GM12878 (cell line): ENCODE data around the gene SYT8. TPM values are rescaled to one million over a fixed set of nuclear protein-coding genes. Genes with fewer than 3 reads are reported as not detected.

ENCODE experiments used
- ATAC-seq: fragments of 200-7000 bp; cut with Tn5 transposase; 3 replicates; pipeline ENCODE4 v1.9.1; 2020; ENCODE audit warnings: mild to moderate bottlenecking, moderate library complexity
- BruUV-seq: library from RNA; stranded (reverse); fragments of 400-500 nt; replicated peaks from 2 replicates; lab custom pipeline; 2021; lab: Mats Ljungman, UMichigan
- CTCF ChIA-PET: fragments of 300-600 bp; sonication (Branson Sonifier 250); formaldehyde crosslinking; extraction: SDS; loops from one replicate; lab custom pipeline; 2021; ENCODE audit warnings: inconsistent platforms; lab: Yijun Ruan, JAX
- POLR2A ChIA-PET: fragments of 350-600 bp; formaldehyde crosslinking; extraction: SDS; loops from one replicate; lab custom pipeline; 2021; ENCODE audit warnings: inconsistent platforms; lab: Charles Lee
- RAD21 ChIA-PET: fragments of 300-600 bp; sonication (Branson Sonifier 250); formaldehyde crosslinking; loops from one replicate; lab custom pipeline; 2023; ENCODE audit warnings: antibody characterized with exemption; ENCODE audit not compliant: unreplicated experiment; lab: Charles Lee
- SMC1A ChIA-PET: fragments of 300-600 bp; sonication (Branson Sonifier 250); formaldehyde crosslinking; loops from one replicate; lab custom pipeline; 2023; ENCODE audit not compliant: unreplicated experiment, uncharacterized antibody; lab: Charles Lee
- DNase-seq: peaks from one replicate; pipeline ENCODE4 v3.0.0-alpha.2; 2011; ENCODE audit warnings: low read depth, low spot score
- FAIRE-seq: peaks from 3 replicates; lab custom pipeline; 2011; peaks lifted over from hg19 to GRCh38; lab: Jason Lieb, UNC
- H2AFZ ChIP-seq: 2 replicates; pipeline ENCODE4 v1.6.0; 2011; ENCODE audit warnings: low read depth, low read length, control low read depth; ENCODE audit not compliant: control insufficient read depth
- H3K27ac ChIP-seq: 2 replicates; pipeline ENCODE4 v1.5.1; 2011; ENCODE audit warnings: control low read depth; ENCODE audit not compliant: control insufficient read depth, insufficient read depth
- H3K27me3 ChIP-seq, 2 experiments: replicated peaks in 1 of 2; 2 replicates each; pipeline versions ENCODE4 v1.6.0 to v1.6.1; 2011; ENCODE audit warnings: low read length in 1 of 2; ENCODE audit not compliant: control insufficient read depth in 2 of 2, insufficient read depth in 2 of 2
- H3K36me3 ChIP-seq, 2 experiments: 2 replicates each; pipeline ENCODE4 v1.5.1; 2011; ENCODE audit warnings: low read length in 1 of 2; ENCODE audit not compliant: control insufficient read depth in 2 of 2, insufficient read depth in 2 of 2
- H3K4me1 ChIP-seq: 2 replicates; pipeline ENCODE4 v1.6.1; 2011; ENCODE audit warnings: mild to moderate bottlenecking, low read length, moderate library complexity, mixed read lengths; ENCODE audit not compliant: control insufficient read depth, insufficient read depth
- H3K4me2 ChIP-seq: 2 replicates; pipeline ENCODE4 v1.6.0; 2011; ENCODE audit warnings: control low read depth; ENCODE audit not compliant: control insufficient read depth, insufficient read depth
- H3K4me3 ChIP-seq: fragments of 200-600 bp; sonication (generic); 2 replicates; pipeline ENCODE4 v1.5.1; 2016
- H3K79me2 ChIP-seq: 2 replicates; pipeline ENCODE4 v1.6.0; 2011; ENCODE audit warnings: low read length; ENCODE audit not compliant: control insufficient read depth, insufficient read depth
- H3K9ac ChIP-seq: 2 replicates; pipeline ENCODE4 v1.8.0; 2011; ENCODE audit warnings: low read length, control low read depth, mixed read lengths; ENCODE audit not compliant: control insufficient read depth, insufficient read depth
- H3K9me3 ChIP-seq: replicated peaks from 3 replicates; pipeline ENCODE4 v1.5.1; 2011; ENCODE audit warnings: mild to moderate bottlenecking, low read length; ENCODE audit not compliant: control insufficient read depth, insufficient read depth
- H4K20me1 ChIP-seq: 2 replicates; pipeline ENCODE4 v1.6.0; 2011; ENCODE audit not compliant: control insufficient read depth, insufficient read depth
- ATF3 ChIP-seq: IDR thresholded peaks from 2 replicates; pipeline ENCODE4 v1.6.1; 2011; ENCODE audit warnings: low read depth, mild to moderate bottlenecking, low read length, moderate library complexity, borderline replicate concordance; ENCODE audit errors: extremely low read depth
- ATF7 ChIP-seq: fragments of 450-650 bp; IDR thresholded peaks from 2 replicates; pipeline ENCODE4 v1.6.1; 2016; ENCODE audit warnings: low read depth, mild to moderate bottlenecking
- EZH2 ChIP-seq: IDR thresholded peaks from 2 replicates; pipeline ENCODE4 v1.6.1; 2012; ENCODE audit warnings: low read depth, mild to moderate bottlenecking, control low read depth, inconsistent platforms, low read length, borderline replicate concordance; ENCODE audit not compliant: control insufficient read depth
- NFIC ChIP-seq: IDR thresholded peaks from 2 replicates; pipeline ENCODE4 v1.6.1; 2012; ENCODE audit warnings: low read depth, mild to moderate bottlenecking, inconsistent platforms, low read length, moderate library complexity
- PML ChIP-seq: IDR thresholded peaks from 2 replicates; pipeline ENCODE4 v1.6.1; 2012; ENCODE audit warnings: low read length, inconsistent platforms
- POU2F2 ChIP-seq: IDR thresholded peaks from 3 replicates; pipeline ENCODE4 v1.6.1; 2011; ENCODE audit warnings: low read depth, mild to moderate bottlenecking, low read length, borderline replicate concordance
- SPI1 ChIP-seq: IDR thresholded peaks from 2 replicates; pipeline ENCODE4 v1.6.1; 2011; ENCODE audit warnings: low read depth, mild to moderate bottlenecking, low read length, moderate library complexity, borderline replicate concordance; ENCODE audit not compliant: insufficient read depth
- TARDBP ChIP-seq: IDR thresholded peaks from 2 replicates; pipeline ENCODE4 v1.6.1; 2016; ENCODE audit warnings: borderline replicate concordance
- ZBED1 ChIP-seq: IDR thresholded peaks from 2 replicates; pipeline ENCODE4 v1.6.1; 2016; ENCODE audit warnings: borderline replicate concordance
- WGBS: methylation state at CpG from one replicate; pipeline ENCODE4 v1.1.6; 2016; ENCODE audit warnings: low lambda C conversion rate; ENCODE audit not compliant: insufficient replicate concordance, insufficient coverage; ENCODE audit errors: missing lambda C conversion rate; 5-methylcytosine and 5-hydroxymethylcytosine counted together
- in situ Hi-C: fragments of 300-500 bp; cut with MboI; formaldehyde crosslinking; loops from 9 replicates; pipeline ENCODE4 v1.14.3; 2018; ENCODE audit warnings: mixed read lengths
- intact Hi-C: fragments of 100-400 bp; cut with micrococcal nuclease; formaldehyde crosslinking; loops from one replicate; pipeline ENCODE4 v1.14.2; 2022; ENCODE audit not compliant: unreplicated experiment
- polyA plus RNA-seq, 11 experiments: library from polyadenylated mRNA; depleted of rRNA in 4 of 11; unstranded in 6 of 11; stranded (reverse) in 5 of 11; fragments of >200 nt; fragmentation: Nextera tagmentation in 4 of 11; fragmentation: Illumina TruSeq in 1 of 11; extraction: Ambion mirVana in 4 of 11; extraction: Trizol in 1 of 11; gene quantifications; 1 replicate in 1 of 11; 2 replicates in 10 of 11; pipeline versions ENCODE4 v1.2.1 to v1.2.3, GENCODE V29; 2011 to 2016; ENCODE audit warnings: inconsistent platforms in 2 of 11, missing spikeins in 2 of 11, low read depth in 1 of 11
- total RNA-seq, 4 experiments: library from RNA; depleted of rRNA in 3 of 4; stranded (reverse); fragments of >200 nt in 3 of 4; fragmentation: Illumina TruSeq in 1 of 4; extraction: Trizol in 1 of 4; gene quantifications; 2 replicates each; pipeline versions ENCODE4 v1.2.1 to v1.2.3, GENCODE V29; 2013 to 2021
- TF ChIP-seq, protein P1 (sequence below): fragments of 450-650 bp; IDR thresholded peaks from 2 replicates; pipeline ENCODE4 v1.6.1; 2017; ENCODE audit warnings: low read depth, mild to moderate bottlenecking, moderate library complexity
- TF ChIP-seq, protein P2 (sequence below): fragments of 450-650 bp; IDR thresholded peaks from 2 replicates; pipeline ENCODE4 v1.6.1; 2017; ENCODE audit warnings: mild to moderate bottlenecking, moderate library complexity
- TF ChIP-seq, protein P3 (sequence below): fragments of 450-650 bp; IDR thresholded peaks from 2 replicates; pipeline ENCODE4 v1.6.1; 2018; ENCODE audit warnings: borderline replicate concordance, mild to moderate bottlenecking; ENCODE audit not compliant: partially characterized antibody

SYT8 gene
- total and polyA plus RNA-seq, 10 of the 15 experiments (the other 5 are each of a cell fraction or from before 2014, with no cell fraction given) = 0.44 TPM; not detected in 9

GRCh38 chr11:1823376-1824220 is 11.2 kb upstream of the SYT8 start:
- ChIA-PET SMC1A (interaction anchor here (1.6 kb wide), 1 partner anchor 131 kb away, joined by 4 read pairs; no protein-coding TSS in a partner anchor), CTCF (interaction anchor here (1.6 to 2.0 kb wide), 2 partner anchors 178 to 328 kb away, joined by 4 to 6 read pairs; no protein-coding TSS in a partner anchor), POLR2A (no interaction called here), RAD21 (interaction anchor here (1.2 kb wide), 1 partner anchor 177 kb away, joined by 3 read pairs; no protein-coding TSS in a partner anchor)
- H3K9ac ChIP-seq = no peak overlapping the region
- peaks cover 0 to 2% of the 10 kb centered on the region in 2 experiments; a peak in 2 of 4 replicates for H3K27me3 ChIP-seq
- ATAC-seq = no peak
- in situ Hi-C loops (loop anchor here (5.0 kb wide), 2 partner anchors 126 to 329 kb away; partner anchors contain the start of gene KRTAP5-6), intact Hi-C loops (no loop called here)
- H3K4me1 ChIP-seq = no peaks in the 10 kb centered on the region
- no TSS peak for BruUV-seq
- FAIRE-seq = no peak
- H3K79me2 ChIP-seq = no peaks in the 10 kb centered on the region
- DNase-seq = no peak
- no peaks in the 10 kb centered on the region; the same call in 2 of the 3 replicates for H3K9me3 ChIP-seq
- no peak overlapping the region for H2AFZ ChIP-seq
- no peak overlapping the region for H3K4me2 ChIP-seq
- H3K4me3 ChIP-seq = no peak overlapping the region
- 27% methylated on average over 19 of the region's 19 CpGs for WGBS
- no peaks in the 10 kb centered on the region for H4K20me1 ChIP-seq
- no peaks in the 10 kb centered on the region for H3K36me3 ChIP-seq
- no peak overlapping the region for H3K27ac ChIP-seq
- no peak for TF ChIP-seq POU2F2
- TF ChIP-seq, protein P1, sequence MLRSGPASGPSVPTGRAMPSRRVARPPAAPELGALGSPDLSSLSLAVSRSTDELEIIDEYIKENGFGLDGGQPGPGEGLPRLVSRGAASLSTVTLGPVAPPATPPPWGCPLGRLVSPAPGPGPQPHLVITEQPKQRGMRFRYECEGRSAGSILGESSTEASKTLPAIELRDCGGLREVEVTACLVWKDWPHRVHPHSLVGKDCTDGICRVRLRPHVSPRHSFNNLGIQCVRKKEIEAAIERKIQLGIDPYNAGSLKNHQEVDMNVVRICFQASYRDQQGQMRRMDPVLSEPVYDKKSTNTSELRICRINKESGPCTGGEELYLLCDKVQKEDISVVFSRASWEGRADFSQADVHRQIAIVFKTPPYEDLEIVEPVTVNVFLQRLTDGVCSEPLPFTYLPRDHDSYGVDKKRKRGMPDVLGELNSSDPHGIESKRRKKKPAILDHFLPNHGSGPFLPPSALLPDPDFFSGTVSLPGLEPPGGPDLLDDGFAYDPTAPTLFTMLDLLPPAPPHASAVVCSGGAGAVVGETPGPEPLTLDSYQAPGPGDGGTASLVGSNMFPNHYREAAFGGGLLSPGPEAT = no peak
- no peak for TF ChIP-seq NFIC
- TF ChIP-seq, protein P2, sequence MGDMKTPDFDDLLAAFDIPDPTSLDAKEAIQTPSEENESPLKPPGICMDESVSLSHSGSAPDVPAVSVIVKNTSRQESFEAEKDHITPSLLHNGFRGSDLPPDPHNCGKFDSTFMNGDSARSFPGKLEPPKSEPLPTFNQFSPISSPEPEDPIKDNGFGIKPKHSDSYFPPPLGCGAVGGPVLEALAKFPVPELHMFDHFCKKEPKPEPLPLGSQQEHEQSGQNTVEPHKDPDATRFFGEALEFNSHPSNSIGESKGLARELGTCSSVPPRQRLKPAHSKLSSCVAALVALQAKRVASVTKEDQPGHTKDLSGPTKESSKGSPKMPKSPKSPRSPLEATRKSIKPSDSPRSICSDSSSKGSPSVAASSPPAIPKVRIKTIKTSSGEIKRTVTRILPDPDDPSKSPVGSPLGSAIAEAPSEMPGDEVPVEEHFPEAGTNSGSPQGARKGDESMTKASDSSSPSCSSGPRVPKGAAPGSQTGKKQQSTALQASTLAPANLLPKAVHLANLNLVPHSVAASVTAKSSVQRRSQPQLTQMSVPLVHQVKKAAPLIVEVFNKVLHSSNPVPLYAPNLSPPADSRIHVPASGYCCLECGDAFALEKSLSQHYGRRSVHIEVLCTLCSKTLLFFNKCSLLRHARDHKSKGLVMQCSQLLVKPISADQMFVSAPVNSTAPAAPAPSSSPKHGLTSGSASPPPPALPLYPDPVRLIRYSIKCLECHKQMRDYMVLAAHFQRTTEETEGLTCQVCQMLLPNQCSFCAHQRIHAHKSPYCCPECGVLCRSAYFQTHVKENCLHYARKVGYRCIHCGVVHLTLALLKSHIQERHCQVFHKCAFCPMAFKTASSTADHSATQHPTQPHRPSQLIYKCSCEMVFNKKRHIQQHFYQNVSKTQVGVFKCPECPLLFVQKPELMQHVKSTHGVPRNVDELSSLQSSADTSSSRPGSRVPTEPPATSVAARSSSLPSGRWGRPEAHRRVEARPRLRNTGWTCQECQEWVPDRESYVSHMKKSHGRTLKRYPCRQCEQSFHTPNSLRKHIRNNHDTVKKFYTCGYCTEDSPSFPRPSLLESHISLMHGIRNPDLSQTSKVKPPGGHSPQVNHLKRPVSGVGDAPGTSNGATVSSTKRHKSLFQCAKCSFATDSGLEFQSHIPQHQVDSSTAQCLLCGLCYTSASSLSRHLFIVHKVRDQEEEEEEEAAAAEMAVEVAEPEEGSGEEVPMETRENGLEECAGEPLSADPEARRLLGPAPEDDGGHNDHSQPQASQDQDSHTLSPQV = no peak
- TF ChIP-seq EZH2 = no peak
- no peak for TF ChIP-seq ZBED1
- TF ChIP-seq TARDBP = no peak
- TF ChIP-seq SPI1 = no peak
- TF ChIP-seq ATF7 = no peak
- TF ChIP-seq ATF3 = no peak
- TF ChIP-seq PML = no peak
- TF ChIP-seq, protein P3, sequence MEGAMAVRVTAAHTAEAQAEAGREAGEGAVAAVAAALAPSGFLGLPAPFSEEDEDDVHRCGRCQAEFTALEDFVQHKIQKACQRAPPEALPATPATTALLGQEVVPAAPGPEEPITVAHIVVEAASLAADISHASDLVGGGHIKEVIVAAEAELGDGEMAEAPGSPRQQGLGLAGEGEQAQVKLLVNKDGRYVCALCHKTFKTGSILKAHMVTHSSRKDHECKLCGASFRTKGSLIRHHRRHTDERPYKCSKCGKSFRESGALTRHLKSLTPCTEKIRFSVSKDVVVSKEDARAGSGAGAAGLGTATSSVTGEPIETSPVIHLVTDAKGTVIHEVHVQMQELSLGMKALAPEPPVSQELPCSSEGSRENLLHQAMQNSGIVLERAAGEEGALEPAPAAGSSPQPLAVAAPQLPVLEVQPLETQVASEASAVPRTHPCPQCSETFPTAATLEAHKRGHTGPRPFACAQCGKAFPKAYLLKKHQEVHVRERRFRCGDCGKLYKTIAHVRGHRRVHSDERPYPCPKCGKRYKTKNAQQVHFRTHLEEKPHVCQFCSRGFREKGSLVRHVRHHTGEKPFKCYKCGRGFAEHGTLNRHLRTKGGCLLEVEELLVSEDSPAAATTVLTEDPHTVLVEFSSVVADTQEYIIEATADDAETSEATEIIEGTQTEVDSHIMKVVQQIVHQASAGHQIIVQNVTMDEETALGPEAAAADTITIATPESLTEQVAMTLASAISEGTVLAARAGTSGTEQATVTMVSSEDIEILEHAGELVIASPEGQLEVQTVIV = no peak
